ENCODE measurements around the gene TRMT2A. TPM values are rescaled to one million over a fixed set of nuclear protein-coding genes. Genes with fewer than 3 reads are reported as not detected.

The TRMT2A gene
- polyA plus RNA-seq, 1 donor (not counting 4 experiments of a cell fraction or from before 2014, with no cell fraction given): 18.3 TPM

- Histone ChIP-seq H3K4me2 (ENCODE audit: control insufficient read depth, extremely low read depth, insufficient read depth, low read depth, low read length) (no peak overlapping the region), H3K36me3 (ENCODE audit: control insufficient read depth in 2 of 2, extremely low read depth in 1 of 2, insufficient read depth in 2 of 2, low read length in 2 of 2) (no peaks in the 10 kb centered on the region), H3K79me2 (ENCODE audit: control insufficient read depth, insufficient read depth, low read length) (no peaks in the 10 kb centered on the region), H3K9me3 (ENCODE audit: control insufficient read depth, low read depth, low read length) (no peaks in the 10 kb centered on the region), H3K27ac (ENCODE audit: control insufficient read depth, insufficient read depth, low read length) (no peak overlapping the region), H3K9me1 (ENCODE audit: control insufficient read depth, extremely low read depth, insufficient read depth, low read length) (no peaks in the 10 kb centered on the region), H4K20me1 (ENCODE audit: control insufficient read depth, extremely low read depth, insufficient read depth, low read length) (no peaks in the 10 kb centered on the region), H3K4me1 (ENCODE audit: control insufficient read depth, extremely low read depth, insufficient read depth, low read length) (no peaks in the 10 kb centered on the region), H3K9ac (ENCODE audit: control insufficient read depth, extremely low read depth, insufficient read depth, low read length) (no peak overlapping the region), H2AFZ (ENCODE audit: control insufficient read depth, low read length) (no peak overlapping the region), H3K27me3 (ENCODE audit: control insufficient read depth, extremely low read depth, insufficient read depth, low read length) (no peaks in the 10 kb centered on the region), H3K4me3 (ENCODE audit: control insufficient read depth in 2 of 3, extremely low read depth in 1 of 3, insufficient read depth in 2 of 3, low read depth in 1 of 3, low read length in 3 of 3) (no peak overlapping the region)
- no peak for DNase-seq (ENCODE audit: low read depth, low spot score)
- no peak for FAIRE-seq
- dilution Hi-C loops (cut with MboI; ENCODE audit: extremely low pct_ligation_motif_present, low sequenced_read_pairs): no loop called here
- TF ChIP-seq EZH2 (IDR thresholded peaks at IDR 0.05; ENCODE audit: low read length): no peak
- no peak for TF ChIP-seq CTCF (optimal IDR thresholded peaks at IDR 0.05 in 1 of 3, IDR thresholded peaks at IDR 0.05 in 1 of 3, conservative IDR thresholded peaks at IDR 0.05 in 1 of 3; ENCODE audit: extremely low read depth in 1 of 3, insufficient read depth in 2 of 3, low read length in 3 of 3)
Observed at GRCh38 chr22:20156042-20156389, 39.0 kb upstream of the TRMT2A start.

DNA sequence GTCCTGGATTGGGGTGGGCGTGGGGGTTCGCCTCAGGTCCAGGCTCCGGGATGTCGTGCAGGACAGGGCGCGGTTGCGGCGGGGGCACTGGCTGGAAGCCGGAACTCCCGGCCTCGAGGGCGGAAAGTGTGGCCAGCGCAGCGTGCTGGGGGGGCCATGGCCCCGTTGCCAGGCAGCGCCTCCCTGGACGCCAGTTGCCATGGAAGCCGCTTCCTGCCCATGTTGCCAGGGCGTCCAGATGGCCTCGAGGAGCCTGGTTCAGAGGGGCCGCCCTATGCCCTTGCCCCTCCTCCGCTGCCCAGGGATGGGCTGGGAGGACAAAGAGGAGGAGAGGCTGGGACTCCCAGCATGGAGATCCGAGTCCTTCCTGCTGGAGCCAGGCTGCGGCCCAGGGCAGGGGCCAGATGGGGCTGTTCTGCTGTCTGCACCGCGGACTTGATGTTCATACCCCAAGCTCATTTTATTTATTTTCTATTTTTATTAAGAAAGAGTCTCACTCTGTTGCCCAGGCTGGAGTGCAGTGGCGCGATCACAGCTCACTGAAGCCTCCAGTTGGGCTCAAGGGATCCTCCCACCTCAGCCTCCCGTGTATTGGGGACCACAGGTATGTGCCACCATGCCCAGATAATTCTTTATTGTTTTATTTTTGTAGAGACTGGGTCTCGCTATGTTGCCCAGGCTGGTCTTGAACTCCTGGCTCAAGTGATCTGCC, 38.5 kb upstream of the TRMT2A start:
- Histone ChIP-seq H2AFZ (ENCODE audit: control insufficient read depth, low read length) (no peak overlapping the region), H3K4me2 (ENCODE audit: control insufficient read depth, extremely low read depth, insufficient read depth, low read depth, low read length) (no peak overlapping the region), H3K27me3 (ENCODE audit: control insufficient read depth, extremely low read depth, insufficient read depth, low read length) (no peaks in the 10 kb centered on the region), H3K9ac (ENCODE audit: control insufficient read depth, extremely low read depth, insufficient read depth, low read length) (no peak overlapping the region), H3K9me1 (ENCODE audit: control insufficient read depth, extremely low read depth, insufficient read depth, low read length) (no peaks in the 10 kb centered on the region), H3K4me3 (ENCODE audit: control insufficient read depth in 2 of 3, extremely low read depth in 1 of 3, insufficient read depth in 2 of 3, low read depth in 1 of 3, low read length in 3 of 3) (no peak overlapping the region), H3K4me1 (ENCODE audit: control insufficient read depth, extremely low read depth, insufficient read depth, low read length) (no peaks in the 10 kb centered on the region), H3K27ac (ENCODE audit: control insufficient read depth, insufficient read depth, low read length) (no peak overlapping the region), H3K79me2 (ENCODE audit: control insufficient read depth, insufficient read depth, low read length) (no peaks in the 10 kb centered on the region), H3K9me3 (ENCODE audit: control insufficient read depth, low read depth, low read length) (no peaks in the 10 kb centered on the region), H4K20me1 (ENCODE audit: control insufficient read depth, extremely low read depth, insufficient read depth, low read length) (no peaks in the 10 kb centered on the region), H3K36me3 (ENCODE audit: control insufficient read depth in 2 of 2, extremely low read depth in 1 of 2, insufficient read depth in 2 of 2, low read length in 2 of 2) (no peaks in the 10 kb centered on the region)
- no peak for FAIRE-seq
- TF ChIP-seq CTCF (optimal IDR thresholded peaks at IDR 0.05 in 1 of 3, IDR thresholded peaks at IDR 0.05 in 1 of 3, conservative IDR thresholded peaks at IDR 0.05 in 1 of 3; ENCODE audit: extremely low read depth in 1 of 3, insufficient read depth in 2 of 3, low read length in 3 of 3): no peak
- TF ChIP-seq EZH2 (IDR thresholded peaks at IDR 0.05; ENCODE audit: low read length): no peak
- dilution Hi-C loops (cut with MboI; ENCODE audit: extremely low pct_ligation_motif_present, low sequenced_read_pairs): no loop called here
- DNase-seq (ENCODE audit: low read depth, low spot score): no peak

All from keratinocyte (primary cell).